HG03565 (cell line): ENCODE measurements around the gene DNASE1L1.

ENCODE experiments used
- ATAC-seq: cut with Tn5 transposase; IDR thresholded peaks from one replicate; pipeline ENCODE4 v1.9.1; 2021; ENCODE audit warnings: mild to moderate bottlenecking, moderate library complexity; ENCODE audit not compliant: unreplicated experiment

Gene DNASE1L1

DNA sequence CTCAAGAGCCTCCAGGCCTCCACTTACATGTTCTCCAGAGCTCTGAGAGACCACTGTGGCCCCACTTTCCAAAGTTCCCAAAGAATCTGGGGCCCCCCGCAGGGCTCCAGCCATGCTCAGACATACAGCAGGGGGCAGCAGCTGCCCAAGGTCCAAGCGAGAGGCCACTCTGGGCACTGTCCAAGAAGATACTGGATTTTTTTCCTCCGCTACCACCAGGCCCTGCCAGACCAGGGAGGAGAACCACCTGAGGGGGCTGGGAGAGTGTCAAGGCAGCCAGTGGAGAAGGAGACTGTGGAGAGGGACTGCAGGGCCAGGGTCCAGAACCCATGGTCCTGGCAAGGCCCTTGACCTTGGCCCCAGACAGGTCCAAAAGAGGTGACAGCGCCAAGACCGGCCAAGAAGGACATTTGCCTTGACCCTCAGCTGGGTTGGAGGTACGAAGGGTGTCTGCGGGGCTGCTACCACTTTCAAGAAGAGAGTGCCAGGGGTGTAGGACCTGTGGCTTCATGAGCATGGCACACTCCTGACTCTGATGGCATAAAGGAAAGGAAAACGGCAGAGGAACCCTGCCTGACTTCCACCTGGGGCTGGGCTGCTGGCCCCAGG, 24.7 kb downstream of the DNASE1L1 start:
- ATAC-seq: no peak

DNA sequence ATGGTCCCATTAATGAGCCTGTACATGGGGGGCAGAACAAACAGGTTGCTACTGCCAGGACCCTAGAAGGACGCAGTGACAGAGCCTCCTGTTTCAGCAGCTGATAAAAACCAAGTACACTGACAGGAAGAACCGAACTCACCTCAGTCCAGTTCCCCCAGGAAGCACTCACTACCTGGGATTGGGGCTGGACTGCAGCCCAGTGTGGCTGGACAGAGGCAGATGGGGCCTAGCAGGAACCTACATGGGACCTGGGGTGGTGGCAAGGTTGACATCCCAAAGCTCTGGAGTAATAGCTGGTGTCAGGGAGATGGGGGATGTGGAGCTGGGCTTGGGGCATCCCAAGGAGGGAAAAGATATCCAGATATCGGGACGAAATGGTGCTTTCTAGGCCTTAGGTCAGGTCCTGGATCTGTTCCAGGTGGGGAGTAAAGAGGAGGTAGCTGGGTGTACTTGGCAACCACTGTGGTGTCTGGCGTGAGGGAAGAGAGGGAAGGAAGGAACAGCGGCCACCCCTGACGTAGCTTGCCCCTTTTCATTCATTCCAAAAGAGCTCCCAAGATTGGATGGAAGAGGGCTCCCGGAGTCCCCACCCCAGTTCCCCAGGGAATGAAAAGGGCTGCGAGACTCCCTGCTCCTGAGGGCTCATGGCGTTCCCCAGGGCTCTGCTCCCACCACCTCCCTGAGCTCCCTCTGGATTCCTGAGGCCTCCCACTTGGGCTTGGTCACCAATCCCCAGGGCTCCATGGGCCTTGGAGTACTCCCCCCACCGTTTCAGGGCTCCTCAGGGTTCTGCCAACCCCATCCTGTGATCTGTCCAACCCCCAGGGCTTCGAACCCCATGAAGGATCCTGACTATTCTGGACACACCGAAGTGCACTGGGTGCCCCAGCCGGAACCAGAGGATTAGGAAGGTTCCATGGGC, 25.4 kb downstream of the DNASE1L1 start:
- ATAC-seq: no peak

DNA sequence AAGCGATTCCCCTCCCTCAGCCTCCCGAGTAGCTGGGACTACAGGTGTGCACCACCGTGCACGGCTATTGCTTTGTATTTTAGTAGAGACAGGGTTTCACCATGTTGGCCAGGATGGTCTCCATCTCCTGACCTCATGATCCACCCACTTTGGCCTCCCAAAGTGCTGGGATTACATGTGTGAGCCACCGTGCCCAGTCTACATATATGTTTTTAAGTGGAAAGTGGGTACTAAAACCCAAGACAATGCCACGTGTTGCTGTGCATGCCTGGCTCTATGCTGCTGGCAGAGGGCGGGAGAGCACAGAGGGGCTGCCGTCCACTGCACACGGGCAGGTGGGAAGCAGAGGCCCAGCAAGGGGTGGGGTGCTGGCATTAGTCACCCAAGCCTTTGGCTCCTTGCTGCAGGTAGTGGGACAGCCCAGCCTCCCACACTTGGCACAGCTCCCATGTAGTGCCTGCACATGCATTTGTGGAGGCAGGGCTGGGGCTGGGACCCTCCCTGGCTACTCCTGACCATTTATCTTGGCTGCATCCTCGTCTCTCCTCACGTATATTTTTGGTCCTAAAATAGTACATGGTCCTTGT, 26.5 kb downstream of the DNASE1L1 start:
- no peak for ATAC-seq

- ATAC-seq: no peak
Observed at GRCh38 chrX:154381271-154381670, 27.8 kb downstream of the DNASE1L1 start.

GRCh38 chrX:154380787-154381186, 28.3 kb downstream of the DNASE1L1 start:
- ATAC-seq: no peak

- no peak for ATAC-seq
Observed at GRCh38 chrX:154380153-154380552, 28.9 kb downstream of the DNASE1L1 start.

GRCh38 chrX:154379569-154379951, 29.5 kb downstream of the DNASE1L1 start:
- no peak for ATAC-seq

GRCh38 chrX:154378799-154379568, 30.1 kb downstream of the DNASE1L1 start, which contains the start of gene EMD:
Gene EMD (plus strand): TSS chrX:154379295. CDS start chrX:154379485, 190 bp downstream.
- ATAC-seq: peak; percentile 74

DNA sequence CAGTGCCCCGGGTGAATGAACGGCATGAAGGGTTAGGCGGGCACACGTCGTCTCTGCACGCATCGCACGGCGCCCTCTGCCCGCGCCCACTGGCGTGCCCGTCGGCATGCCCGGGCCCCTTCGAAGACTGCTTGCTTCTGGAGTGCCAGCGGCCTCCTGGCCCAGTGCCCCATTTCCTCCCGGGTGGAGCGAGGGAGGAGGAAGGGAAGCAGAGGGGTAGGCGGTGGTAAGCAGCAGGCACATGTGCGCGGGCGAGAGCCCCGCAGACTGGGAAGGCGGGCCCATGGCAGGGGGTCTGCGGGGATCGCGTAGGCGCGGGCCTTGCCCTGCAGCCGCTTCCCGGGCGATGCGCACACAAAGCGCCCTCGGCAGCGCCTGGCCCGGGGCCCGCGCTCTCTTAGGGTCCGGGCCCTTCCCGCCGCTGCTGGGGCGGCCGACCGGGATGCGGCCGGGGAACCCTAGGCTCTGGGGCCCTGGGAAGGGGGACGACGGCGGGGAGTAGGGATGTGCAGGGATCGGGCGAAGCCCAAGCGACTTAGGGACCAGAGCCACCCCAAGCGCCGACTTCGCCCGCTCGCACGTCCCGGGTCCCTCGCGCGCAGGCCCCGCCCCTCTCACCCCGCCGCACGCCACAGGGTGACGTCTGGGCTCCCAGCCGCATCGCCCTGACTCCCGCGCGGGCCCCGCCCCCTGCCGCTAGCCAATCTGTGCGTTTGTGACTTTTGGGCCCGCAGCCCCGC, 30.8 kb downstream of the DNASE1L1 start:
- ATAC-seq: no peak

- no peak for ATAC-seq
Observed at GRCh38 chrX:154376774-154377173, 32.3 kb downstream of the DNASE1L1 start.

DNA sequence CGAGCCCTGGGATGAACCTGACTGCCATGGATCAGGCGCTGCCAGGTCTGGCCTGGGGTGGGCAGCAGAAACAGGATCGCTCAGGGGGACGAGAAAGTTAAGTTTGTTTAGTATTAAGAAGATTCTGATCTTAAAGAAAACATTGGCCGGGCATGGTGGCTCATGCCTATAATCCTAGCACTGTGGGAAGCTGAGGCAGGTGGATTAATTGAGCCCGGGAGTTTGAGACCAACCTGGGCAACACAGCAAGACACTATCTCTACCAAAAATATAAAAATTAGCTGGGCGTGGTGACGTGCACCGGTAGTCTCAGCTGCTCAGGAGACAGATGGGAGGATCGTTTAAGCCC, 33.9 kb downstream of the DNASE1L1 start:
- no peak for ATAC-seq

GRCh38 chrX:154374313-154375155, 34.5 kb downstream of the DNASE1L1 start, which contains the start of gene FLNA:
Gene FLNA (minus strand): TSS chrX:154374634. CDS start chrX:154371245, 3,389 bp downstream.
- ATAC-seq: no peak

- no peak for ATAC-seq
Observed at GRCh38 chrX:154373340-154374306, 35.4 kb downstream of the DNASE1L1 start.

DNA sequence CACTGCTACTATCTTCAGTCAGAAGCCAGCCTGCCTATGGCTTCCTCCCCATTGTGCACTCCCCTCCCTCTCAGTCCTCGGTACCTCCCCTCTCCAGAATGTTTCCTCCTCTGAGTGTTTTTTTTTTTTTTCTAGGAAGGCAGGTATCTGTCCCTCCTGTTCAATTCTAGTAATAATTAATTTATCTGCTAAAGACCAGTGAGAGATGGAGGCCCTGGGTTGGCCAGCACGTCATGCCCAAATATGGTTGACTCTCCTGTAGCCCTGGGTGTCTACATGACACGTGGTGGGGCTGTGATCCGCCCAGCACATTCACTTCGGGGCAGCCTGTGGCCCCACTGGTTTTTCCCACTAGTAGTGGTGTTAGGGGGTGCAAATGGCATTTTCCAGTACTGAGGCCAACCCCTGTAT, 36.4 kb downstream of the DNASE1L1 start:
- no peak for ATAC-seq

DNA sequence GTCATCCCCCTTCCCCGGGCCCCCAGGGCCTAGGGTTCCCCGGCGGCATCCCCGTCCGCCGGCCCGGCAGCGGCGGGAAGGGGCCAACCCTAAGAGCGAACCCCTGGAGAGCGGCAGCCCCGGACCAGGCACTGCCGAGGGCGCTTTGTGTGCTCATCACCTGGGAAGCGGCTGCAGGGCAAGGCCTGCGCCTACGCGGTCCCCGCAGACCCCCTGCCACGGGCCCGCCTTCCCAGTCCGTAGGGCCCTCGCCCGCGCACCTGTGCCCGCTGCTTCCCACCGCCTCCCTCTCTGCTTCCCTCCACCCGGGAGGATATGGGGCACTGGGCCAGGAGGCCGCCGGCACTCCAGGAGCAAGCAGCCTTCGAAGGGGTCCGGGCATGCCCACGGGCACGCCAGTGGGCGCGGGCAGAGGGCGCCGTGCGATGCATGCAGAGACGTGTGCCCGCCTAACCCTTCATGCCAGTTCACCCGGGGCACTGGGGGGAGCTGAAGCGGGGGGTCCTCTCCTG, 37.2 kb downstream of the DNASE1L1 start:
- ATAC-seq: no peak

DNA sequence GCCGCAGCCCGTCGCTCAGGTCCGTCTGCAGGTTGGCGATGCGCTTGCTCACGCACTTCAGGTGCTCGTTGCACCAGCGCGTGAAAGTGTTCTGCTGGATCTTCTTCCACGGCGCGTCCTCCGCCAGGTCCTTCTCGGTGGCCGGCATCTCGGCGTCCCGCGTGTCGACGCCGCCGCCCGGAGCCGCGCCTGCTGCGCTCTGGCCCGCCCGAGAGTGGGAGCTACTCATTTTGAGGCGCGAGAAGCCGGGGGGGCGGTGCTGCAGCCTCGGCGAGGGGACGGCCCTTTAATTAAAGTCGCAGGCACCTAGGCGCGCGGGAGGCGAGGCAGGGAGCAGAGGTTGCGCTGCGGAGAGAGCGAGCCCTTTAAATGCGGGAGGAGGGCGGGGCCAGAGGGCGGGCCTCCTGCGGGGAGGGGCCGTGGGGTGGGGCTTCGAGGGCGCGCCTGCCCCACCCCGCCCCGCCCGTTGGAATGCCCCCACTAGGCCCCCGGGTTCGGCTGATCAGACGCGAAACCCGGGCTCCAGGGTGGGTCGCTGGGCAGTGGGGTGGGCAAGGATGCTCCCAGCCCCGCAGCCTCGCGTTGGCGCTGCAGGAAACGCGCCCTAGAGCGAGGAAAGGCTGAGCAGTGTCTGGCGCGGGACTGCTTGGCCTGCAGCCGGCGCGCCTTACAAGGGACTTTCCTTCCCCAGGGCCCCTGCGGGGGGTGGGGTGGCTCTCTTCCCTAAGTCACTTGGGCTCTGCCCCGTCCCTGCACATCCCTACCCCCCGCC, 37.9 kb downstream of the DNASE1L1 start:
- ATAC-seq: peak; percentile 47

GRCh38 chrX:154370300-154371016, 38.6 kb downstream of the DNASE1L1 start:
- no peak for ATAC-seq
